DND-41 (cell line): ENCODE data around the gene CDC37.
"Not testable (repeated sequence)": the region's sequence is repeated elsewhere in the genome, so short reads cannot be mapped to it uniquely, and the experiment has no call there.

Source experiments
- ATAC-seq: fragments of 200-7000 bp; cut with Tn5 transposase; 3 replicates; pipeline ENCODE4 v1.9.1; 2021; ENCODE audit warnings: low read depth; ENCODE audit not compliant: insufficient read depth
- DNase-seq: peaks from one replicate; pipeline ENCODE4 v3.0.0-alpha.2; 2020
- H2AFZ ChIP-seq: 2 replicates; pipeline ENCODE4 v1.6.0; 2012; ENCODE audit warnings: low read depth, low read length
- H3K27ac ChIP-seq: 2 replicates; pipeline ENCODE4 v1.5.1; 2012; ENCODE audit warnings: low read length, inconsistent platforms
- H3K27me3 ChIP-seq: fragments of 200-600 bp; sonication (generic); 2 replicates; pipeline ENCODE4 v1.6.0; 2012; ENCODE audit warnings: low read length, mild to moderate bottlenecking, inconsistent platforms; ENCODE audit not compliant: insufficient read depth, poor library complexity
- H3K36me3 ChIP-seq: 2 replicates; pipeline ENCODE4 v1.5.1; 2012; ENCODE audit warnings: low read length, inconsistent platforms; ENCODE audit not compliant: insufficient read depth
- H3K4me1 ChIP-seq: 2 replicates; pipeline ENCODE4 v1.5.1; 2012; ENCODE audit warnings: mild to moderate bottlenecking, low read length; ENCODE audit not compliant: insufficient read depth
- H3K4me2 ChIP-seq: 2 replicates; pipeline ENCODE4 v1.6.0; 2012; ENCODE audit warnings: mild to moderate bottlenecking, moderate library complexity, low read length, inconsistent platforms; ENCODE audit not compliant: insufficient read depth
- H3K4me3 ChIP-seq, 2 experiments: fragments of 200-600 bp in 1 of 2; shearing (Covaris generic) in 1 of 2; 2 replicates each; pipeline ENCODE4 v1.5.1; 2012 to 2016; ENCODE audit warnings: inconsistent platforms in 2 of 2, low read length in 2 of 2, mild to moderate bottlenecking in 2 of 2, low read depth in 1 of 2, moderate library complexity in 1 of 2
- H3K79me2 ChIP-seq: 2 replicates; pipeline ENCODE4 v1.6.0; 2012; ENCODE audit warnings: low read length, inconsistent platforms; ENCODE audit not compliant: insufficient read depth
- H3K9ac ChIP-seq: 2 replicates; pipeline ENCODE4 v1.6.0; 2012; ENCODE audit warnings: low read depth, mild to moderate bottlenecking, inconsistent platforms, low read length, moderate library complexity
- H3K9me3 ChIP-seq: 2 replicates; pipeline ENCODE4 v1.5.1; 2012; ENCODE audit warnings: low read length, moderate library complexity, mild to moderate bottlenecking, inconsistent platforms; ENCODE audit not compliant: insufficient read depth, severe bottlenecking
- H4K20me1 ChIP-seq: 2 replicates; pipeline ENCODE4 v1.6.0; 2012; ENCODE audit warnings: low read length; ENCODE audit not compliant: insufficient read depth
- CTCF ChIP-seq: IDR thresholded peaks from 2 replicates; pipeline ENCODE4 v1.5.1; 2012; ENCODE audit warnings: borderline replicate concordance, low read length, moderate library complexity, mild to moderate bottlenecking; ENCODE audit not compliant: poor library complexity, severe bottlenecking; ENCODE audit errors: extremely low read depth
- EZH2 ChIP-seq: IDR thresholded peaks from 3 replicates; pipeline ENCODE4 v1.6.1; 2012; ENCODE audit warnings: borderline replicate concordance, low read depth, mild to moderate bottlenecking, moderate library complexity, low read length, inconsistent platforms; ENCODE audit not compliant: severe bottlenecking

CDC37 gene

GRCh38 chr19:10412257-10412977, 9.1 kb upstream of the CDC37 start:
- DNase-seq (peak; percentile 57), ATAC-seq (peak; percentile 73)
- peak overlapping the region; percentile 23 for H3K9ac ChIP-seq
- peaks cover 1% of the 10 kb centered on the region for H3K27me3 ChIP-seq
- H3K4me1 ChIP-seq, result peaks cover 42% of the 10 kb centered on the region
- no peaks in the 10 kb centered on the region for H3K36me3 ChIP-seq
- no peak overlapping the region for H2AFZ ChIP-seq
- H3K4me3 ChIP-seq, result no peak overlapping the region
- H3K4me2 ChIP-seq, result peak overlapping the region; percentile 14
- TF ChIP-seq EZH2 (no peak), CTCF (no peak)
- no peaks in the 10 kb centered on the region for H4K20me1 ChIP-seq
- H3K79me2 ChIP-seq, result no peaks in the 10 kb centered on the region
- peak overlapping the region; percentile 66 for H3K27ac ChIP-seq
- no peaks in the 10 kb centered on the region for H3K9me3 ChIP-seq

- H3K4me2 ChIP-seq, ATAC-seq, H3K9ac ChIP-seq, H3K79me2 ChIP-seq, H4K20me1 ChIP-seq, H3K27me3 ChIP-seq, H3K4me3 ChIP-seq, DNase-seq, H3K36me3 ChIP-seq, H3K9me3 ChIP-seq, H2AFZ ChIP-seq: not testable (repeated sequence)
- H3K4me1 ChIP-seq, result peaks cover 39% of the 10 kb centered on the region
- H3K27ac ChIP-seq, result peak overlapping the region; percentile 66; the same call in 1 of the 2 replicates
These were observed 7.9 kb upstream of the CDC37 start for GRCh38 chr19:10411224-10411623.

DNA sequence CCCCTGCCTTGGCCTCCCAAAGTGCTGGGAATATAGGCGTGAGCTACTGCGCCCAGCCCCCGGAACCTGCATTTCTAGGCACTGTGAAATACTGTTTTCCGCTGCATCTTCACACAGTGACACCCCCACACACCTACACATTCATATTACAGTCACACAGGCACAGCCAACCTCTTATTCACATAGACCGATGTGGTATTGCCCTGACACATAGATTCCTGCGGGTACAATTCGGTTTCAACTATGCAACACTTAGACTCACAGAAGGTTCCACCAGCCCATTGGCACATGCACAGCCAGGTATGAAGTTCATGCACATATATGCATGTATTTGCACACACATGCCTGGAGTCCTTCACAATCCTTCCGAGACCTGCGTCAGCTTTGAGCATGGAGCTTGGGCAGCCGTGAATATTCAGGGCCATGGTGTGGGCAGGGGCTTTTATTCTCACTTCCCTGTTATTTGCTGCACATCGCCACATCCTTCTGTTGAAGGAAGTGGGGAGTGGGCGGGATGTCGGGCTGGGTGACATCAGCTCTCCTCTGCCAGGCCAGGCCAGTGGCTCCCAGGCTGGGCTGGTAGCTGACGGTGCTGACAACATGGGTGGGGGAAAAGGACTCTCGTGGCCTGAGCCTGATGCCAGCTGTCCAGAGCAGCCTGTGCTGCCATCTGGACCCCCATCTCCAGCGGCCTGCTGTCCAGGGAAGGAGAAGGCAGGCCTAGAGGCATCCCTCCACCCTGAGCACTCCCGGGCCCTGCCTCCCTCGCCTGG, 5.4 kb upstream of the CDC37 start:
- Histone ChIP-seq H3K79me2 (no peaks in the 10 kb centered on the region), H4K20me1 (no peaks in the 10 kb centered on the region), H3K4me3 (peak overlapping the region in 1 of 2 experiments; percentile 44; a peak in 2 of 4 replicates), H3K27me3 (no peaks in the 10 kb centered on the region), H3K4me1 (peaks cover 48% of the 10 kb centered on the region), H2AFZ (peak overlapping the region; percentile 81), H3K27ac (peak overlapping the region; percentile 77), H3K9me3 (no peaks in the 10 kb centered on the region), H3K9ac (peak overlapping the region; percentile 50), H3K4me2 (peak overlapping the region; percentile 53), H3K36me3 (no peaks in the 10 kb centered on the region)
- TF ChIP-seq EZH2, result no peak
- TF ChIP-seq CTCF, result no peak
- peak; percentile 74 for ATAC-seq
- DNase-seq, result peak; percentile 77

- H4K20me1 ChIP-seq, result peaks cover 11% of the 10 kb centered on the region; the same call in 1 of the 2 replicates
These were observed 3.8 kb upstream of the CDC37 start for GRCh38 chr19:10407096-10407495.

More at GRCh38 chr19:10407096-10407495, 3.8 kb upstream of the CDC37 start:
- Histone ChIP-seq H3K4me1 (peaks cover 41% of the 10 kb centered on the region), H3K27me3 (no peaks in the 10 kb centered on the region), H3K36me3 (no peaks in the 10 kb centered on the region; the same call in 1 of the 2 replicates), H3K27ac (no peak overlapping the region), H3K79me2 (peaks cover 13% of the 10 kb centered on the region), H2AFZ (no peak overlapping the region), H3K9ac (no peak overlapping the region), H3K9me3 (no peaks in the 10 kb centered on the region), H3K4me2 (no peak overlapping the region), H3K4me3 (no peak overlapping the region)
- TF ChIP-seq CTCF (no peak), EZH2 (no peak)
- ATAC-seq (no peak), DNase-seq (no peak)
